ENCODE measurements around the gene PLOD3. TPM values are rescaled to one million over a fixed set of nuclear protein-coding genes. Genes with fewer than 3 reads are reported as not detected.

The PLOD3 gene
- total and polyA plus RNA-seq, 7 donors, result 12.9 to 45.4 (median 19.1) TPM

DNA sequence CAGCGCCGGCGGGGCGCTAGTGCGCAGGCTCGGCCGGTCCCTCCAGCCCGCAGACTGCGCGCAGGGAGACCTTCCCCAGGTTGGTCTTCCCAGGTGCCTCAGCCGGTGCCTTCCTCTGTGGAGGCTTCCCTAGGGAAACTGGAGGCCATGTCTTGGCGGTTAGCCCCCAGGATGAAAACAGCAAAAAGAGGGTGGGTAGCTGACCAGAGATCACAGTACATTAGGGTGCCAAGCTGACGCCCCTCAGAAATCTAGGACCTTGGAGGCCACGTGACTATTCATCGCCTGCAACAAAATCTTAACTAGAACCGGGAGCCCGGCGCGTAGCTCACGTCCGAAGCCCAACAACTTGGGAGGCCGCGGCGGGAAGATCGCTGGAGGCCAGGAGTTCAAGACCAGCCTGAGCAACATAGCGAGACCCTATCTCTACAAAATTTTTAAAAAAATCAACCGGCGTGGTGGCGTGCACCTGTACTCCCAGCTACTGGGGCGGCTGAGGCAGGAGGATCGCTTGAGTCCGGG is 27.8 kb upstream of the PLOD3 start:
- WGBS, 3 donors, result 26 to 29% (median 29%) methylated on average over 31 to 32 of the region's 32 CpGs
- no peak for ATAC-seq
- peaks cover 3 to 29% of the 10 kb centered on the region in 2 donors for H3K36me3 ChIP-seq (ENCODE audit: insufficient read depth in 1 of 2, low read depth in 1 of 2)
- H3K27me3 ChIP-seq (ENCODE audit: insufficient read depth in 3 of 3, low read length in 2 of 3), result no peaks in the 10 kb centered on the region
- no peaks in the 10 kb centered on the region for H3K9me3 ChIP-seq
- H3K4me3 ChIP-seq, result peak overlapping the region; percentile 93
- no peak for TF ChIP-seq CTCF (IDR thresholded peaks at IDR 0.05)
- H3K27ac ChIP-seq, result peak overlapping the region; percentile 99
- DNase-seq, result no peak
- intact Hi-C loops (cut with DNase I), result loop anchor here (2.0 to 10.0 kb wide), 2 partner anchors 26 to 360 kb away; partner anchors contain the start of genes UFSP1 (in 1 of the 2) and ZNHIT1 (in 1 of the 2)
- H3K4me1 ChIP-seq, result peaks cover 44% of the 10 kb centered on the region

GRCh38 chr7:101244375-101245146 is 27.2 kb upstream of the PLOD3 start, which contains the start of gene FIS1:
TSS of gene FIS1 (minus strand) at chr7:101245081. CDS start at chr7:101245004, 77 bp downstream.
- H3K27ac ChIP-seq, result peak within 1 kb of the TSS; percentile 99
- WGBS, 3 donors, result 0 to 1% (median 0%) methylated on average over 35 to 45 of the region's 45 CpGs
- peak within 1 kb of the TSS; percentile 93 for H3K4me3 ChIP-seq
- ATAC-seq, result peak; percentile 96 to 97 (median 96)
- peaks cover 44% of the 10 kb centered on the region for H3K4me1 ChIP-seq
- no peaks in the 10 kb centered on the region for H3K27me3 ChIP-seq (ENCODE audit: insufficient read depth in 3 of 3, low read length in 2 of 3)
- no peaks in the 10 kb centered on the region for H3K9me3 ChIP-seq
- H3K36me3 ChIP-seq (ENCODE audit: insufficient read depth in 1 of 2, low read depth in 1 of 2), result peaks cover 3 to 31% of the 10 kb centered on the region in 2 donors
- intact Hi-C loops (cut with DNase I), result loop anchor here (2.0 to 10.0 kb wide), 2 partner anchors 26 to 360 kb away; partner anchors contain the start of genes UFSP1 (in 1 of the 2) and ZNHIT1 (in 1 of the 2)
- peak; percentile 91 for TF ChIP-seq CTCF (IDR thresholded peaks at IDR 0.05)
- DNase-seq, result peak; percentile 94 to 97

GRCh38 chr7:101243646-101244374 is 26.4 kb upstream of the PLOD3 start:
- intact Hi-C loops (cut with DNase I), result loop anchor here (2.0 to 10.0 kb wide), 2 partner anchors 25 to 359 kb away; partner anchors contain the start of genes UFSP1 (in 1 of the 2) and ZNHIT1 (in 1 of the 2)
- peak in 2 of 4 donors; percentile 4 to 11 for ATAC-seq

More at GRCh38 chr7:101243646-101244374, 26.4 kb upstream of the PLOD3 start:
- TF ChIP-seq CTCF (IDR thresholded peaks at IDR 0.05), result no peak
- Histone ChIP-seq H3K4me3 (peak overlapping the region; percentile 93), H3K9me3 (no peaks in the 10 kb centered on the region), H3K4me1 (peaks cover 47% of the 10 kb centered on the region), H3K27ac (peak overlapping the region; percentile 99), H3K36me3 (ENCODE audit: insufficient read depth in 1 of 2, low read depth in 1 of 2) (peaks cover 3 to 33% of the 10 kb centered on the region in 2 donors), H3K27me3 (ENCODE audit: insufficient read depth in 3 of 3, low read length in 2 of 3) (no peaks in the 10 kb centered on the region)
- WGBS, 3 donors, result 9 to 11% (median 9%) methylated on average over 28 of the region's 28 CpGs
- DNase-seq, result no peak
